IPS DF 6.9 (cell line): ENCODE results near the gene FAM174B.

Experiments
- DNase-seq: peaks from one replicate; pipeline ENCODE4 v3.0.0-alpha.2; 2013; ENCODE audit warnings: low read depth, low spot score
- H3K27ac ChIP-seq: one replicate; pipeline ENCODE4 v1.5.1; 2013; ENCODE audit warnings: low read length, control low read depth
- H3K27me3 ChIP-seq: 2 replicates; pipeline ENCODE4 v1.6.1; 2013; ENCODE audit warnings: mild to moderate bottlenecking, low read length; ENCODE audit not compliant: control insufficient read depth, insufficient read depth
- H3K36me3 ChIP-seq: 2 replicates; pipeline ENCODE4 v1.6.1; 2013; ENCODE audit warnings: low read length; ENCODE audit not compliant: control insufficient read depth, insufficient read depth
- H3K4me1 ChIP-seq: 2 replicates; pipeline ENCODE4 v1.6.1; 2013; ENCODE audit warnings: low read length; ENCODE audit not compliant: control insufficient read depth, insufficient read depth
- H3K4me3 ChIP-seq: 2 replicates; pipeline ENCODE4 v1.5.1; 2013; ENCODE audit warnings: mild to moderate bottlenecking, low read length
- H3K9me3 ChIP-seq: 2 replicates; pipeline ENCODE4 v1.6.1; 2013; ENCODE audit warnings: low read length, inconsistent platforms; ENCODE audit not compliant: control insufficient read depth, insufficient read depth
- WGBS: extraction: QIAGEN DNeasy Blood & Tissue Kit; methylation state at CpG from one replicate; pipeline ENCODE4 v1.1.7; 2013; ENCODE audit warnings: mixed read lengths, missing lambda C conversion rate; ENCODE audit not compliant: insufficient read length, insufficient coverage; 5-methylcytosine and 5-hydroxymethylcytosine counted together

The FAM174B gene

GRCh38 chr15:92653366-92653765, 2.2 kb downstream of the FAM174B start:
- no CpG with 5 or more reads among the region's 5 CpGs for WGBS
- H3K9me3 ChIP-seq, result no peaks in the 10 kb centered on the region
- H3K4me1 ChIP-seq, result peaks cover 10% of the 10 kb centered on the region
- no peak for DNase-seq
- H3K27ac ChIP-seq, result no peak overlapping the region
- H3K27me3 ChIP-seq, result peaks cover 1% of the 10 kb centered on the region
- H3K4me3 ChIP-seq, result no peak overlapping the region
- no peaks in the 10 kb centered on the region for H3K36me3 ChIP-seq

- H3K27me3 ChIP-seq, result peaks cover 1% of the 10 kb centered on the region
- no CpG with 5 or more reads among the region's 9 CpGs for WGBS
- peaks cover 12% of the 10 kb centered on the region for H3K4me1 ChIP-seq
- no peak for DNase-seq
- no peaks in the 10 kb centered on the region for H3K9me3 ChIP-seq
- H3K4me3 ChIP-seq, result no peak overlapping the region
- H3K27ac ChIP-seq, result no peak overlapping the region
- H3K36me3 ChIP-seq, result no peaks in the 10 kb centered on the region
Measured at GRCh38 chr15:92652576-92652966, 3.0 kb downstream of the FAM174B start.

GRCh38 chr15:92651877-92652575, 3.5 kb downstream of the FAM174B start:
- Histone ChIP-seq H3K9me3 (no peaks in the 10 kb centered on the region), H3K27me3 (peaks cover 1% of the 10 kb centered on the region), H3K36me3 (no peaks in the 10 kb centered on the region), H3K4me3 (no peak overlapping the region), H3K4me1 (peaks cover 15% of the 10 kb centered on the region), H3K27ac (no peak overlapping the region)
- DNase-seq, result no peak
- no CpG with 5 or more reads among the region's 10 CpGs for WGBS

DNA sequence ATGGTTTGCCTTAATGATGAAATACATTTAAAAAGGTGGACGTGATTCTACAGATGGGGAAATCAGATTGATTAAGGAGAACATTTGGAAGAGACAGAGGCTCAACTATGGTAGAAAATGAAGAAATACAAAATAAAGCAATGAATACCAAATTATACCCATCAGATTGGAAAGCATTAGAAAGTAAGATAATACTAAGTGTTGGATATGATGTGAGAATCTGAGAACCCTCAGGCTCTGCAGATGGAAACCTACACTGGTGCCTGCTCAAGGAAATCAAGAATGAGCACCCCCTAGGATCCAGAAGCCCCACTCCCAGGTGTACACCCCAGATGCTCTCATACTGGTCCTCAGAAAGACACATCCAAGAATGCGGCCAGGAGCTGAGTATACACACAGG, 4.6 kb downstream of the FAM174B start:
- no peaks in the 10 kb centered on the region for H3K36me3 ChIP-seq
- H3K9me3 ChIP-seq, result no peaks in the 10 kb centered on the region
- H3K27me3 ChIP-seq, result no peaks in the 10 kb centered on the region
- no CpG with 5 or more reads among the region's 2 CpGs for WGBS
- H3K4me1 ChIP-seq, result peaks cover 14% of the 10 kb centered on the region; the same call in 1 of the 2 replicates
- H3K27ac ChIP-seq, result no peak overlapping the region
- H3K4me3 ChIP-seq, result no peak overlapping the region
- DNase-seq, result no peak

DNA sequence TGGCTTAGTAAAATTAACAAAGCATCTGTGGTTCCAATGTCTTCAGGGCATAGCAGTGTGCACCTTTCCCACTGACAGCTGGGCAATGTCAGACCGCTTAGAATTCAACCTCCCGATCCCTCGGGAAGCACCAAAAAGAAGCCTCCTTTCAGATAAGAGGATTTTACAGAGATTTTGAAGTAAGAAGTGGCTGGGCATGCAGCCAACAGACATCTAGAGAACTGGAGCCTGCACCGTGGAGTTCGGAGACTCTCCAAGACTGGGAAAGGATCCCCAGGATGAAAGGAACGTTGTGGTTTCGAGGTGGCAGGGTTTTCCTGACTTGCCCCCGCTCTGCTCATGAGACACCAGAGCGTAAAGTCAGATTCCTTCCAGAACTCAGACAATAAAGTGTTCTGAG, 5.3 kb downstream of the FAM174B start:
- peaks cover 15% of the 10 kb centered on the region; the same call in 1 of the 2 replicates for H3K4me1 ChIP-seq
- WGBS, result no CpG with 5 or more reads among the region's 9 CpGs
- no peaks in the 10 kb centered on the region for H3K36me3 ChIP-seq
- DNase-seq, result no peak
- no peak overlapping the region for H3K27ac ChIP-seq
- no peak overlapping the region for H3K4me3 ChIP-seq
- no peaks in the 10 kb centered on the region for H3K27me3 ChIP-seq
- no peaks in the 10 kb centered on the region for H3K9me3 ChIP-seq

GRCh38 chr15:92648190-92648875, 7.2 kb downstream of the FAM174B start:
- Histone ChIP-seq H3K36me3 (no peaks in the 10 kb centered on the region), H3K27me3 (no peaks in the 10 kb centered on the region), H3K9me3 (no peaks in the 10 kb centered on the region), H3K27ac (no peak overlapping the region), H3K4me3 (no peak overlapping the region), H3K4me1 (peaks cover 12% of the 10 kb centered on the region; the same call in 1 of the 2 replicates)
- no CpG with 5 or more reads among the region's 8 CpGs for WGBS
- no peak for DNase-seq

GRCh38 chr15:92647467-92648163, 8.0 kb downstream of the FAM174B start:
- peaks cover 12% of the 10 kb centered on the region; the same call in 1 of the 2 replicates for H3K4me1 ChIP-seq

DNA sequence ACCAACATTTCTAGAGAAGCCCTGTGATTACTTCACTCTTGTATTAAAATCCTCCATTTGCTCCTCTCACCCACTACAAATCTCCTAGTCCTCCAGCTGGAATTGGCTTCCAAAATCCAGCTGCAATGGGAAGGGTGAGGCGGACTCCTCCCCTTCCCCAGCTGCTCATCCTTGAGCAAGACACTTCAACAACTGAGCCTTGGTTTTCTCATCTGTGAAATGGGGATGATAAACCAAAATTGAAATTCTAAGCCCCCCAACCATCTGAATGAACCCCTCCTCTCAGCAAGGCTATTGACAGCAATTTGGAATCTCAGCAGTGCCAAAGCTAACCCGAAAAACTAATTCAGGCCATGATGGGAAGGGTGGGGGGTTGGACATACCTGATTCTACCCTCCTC, 9.4 kb downstream of the FAM174B start:
- H3K4me3 ChIP-seq, result no peak overlapping the region
- no peaks in the 10 kb centered on the region for H3K36me3 ChIP-seq
- DNase-seq, result no peak
- peaks cover 10% of the 10 kb centered on the region; the same call in 1 of the 2 replicates for H3K4me1 ChIP-seq
- no CpG with 5 or more reads among the region's 2 CpGs for WGBS
- no peaks in the 10 kb centered on the region for H3K27me3 ChIP-seq
- no peaks in the 10 kb centered on the region for H3K9me3 ChIP-seq
- H3K27ac ChIP-seq, result no peak overlapping the region

More at GRCh38 chr15:92647467-92648163, 8.0 kb downstream of the FAM174B start:
- Histone ChIP-seq H3K27me3 (no peaks in the 10 kb centered on the region), H3K27ac (peak overlapping the region; percentile 85), H3K36me3 (no peaks in the 10 kb centered on the region), H3K4me3 (no peak overlapping the region), H3K9me3 (no peaks in the 10 kb centered on the region)
- peak; percentile 67 for DNase-seq
- no CpG with 5 or more reads among the region's 1 CpG for WGBS

DNA sequence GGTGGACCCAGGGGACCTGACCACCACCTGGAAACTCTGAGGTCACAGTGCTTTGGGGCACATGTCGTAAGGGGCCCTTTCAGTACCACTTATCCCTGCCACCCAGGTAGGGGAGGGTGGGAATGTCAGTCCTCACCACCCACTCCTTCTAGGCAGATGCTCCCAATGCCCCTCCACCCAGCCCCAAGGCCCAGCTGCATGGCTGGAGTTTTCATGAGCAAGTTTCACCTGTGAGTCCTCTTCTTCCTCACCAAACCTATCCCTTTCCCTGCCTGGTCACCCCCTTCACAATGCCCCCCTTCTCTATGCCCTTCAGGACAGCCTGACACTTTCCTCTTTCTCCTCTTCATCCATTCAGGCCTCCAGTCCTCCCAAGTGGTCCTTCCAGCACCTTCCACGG, 9.8 kb downstream of the FAM174B start:
- no CpG with 5 or more reads among the region's 2 CpGs for WGBS
- Histone ChIP-seq H3K4me3 (no peak overlapping the region), H3K4me1 (peaks cover 10% of the 10 kb centered on the region; the same call in 1 of the 2 replicates), H3K36me3 (no peaks in the 10 kb centered on the region), H3K27ac (no peak overlapping the region), H3K27me3 (no peaks in the 10 kb centered on the region), H3K9me3 (no peaks in the 10 kb centered on the region)
- no peak for DNase-seq

DNA sequence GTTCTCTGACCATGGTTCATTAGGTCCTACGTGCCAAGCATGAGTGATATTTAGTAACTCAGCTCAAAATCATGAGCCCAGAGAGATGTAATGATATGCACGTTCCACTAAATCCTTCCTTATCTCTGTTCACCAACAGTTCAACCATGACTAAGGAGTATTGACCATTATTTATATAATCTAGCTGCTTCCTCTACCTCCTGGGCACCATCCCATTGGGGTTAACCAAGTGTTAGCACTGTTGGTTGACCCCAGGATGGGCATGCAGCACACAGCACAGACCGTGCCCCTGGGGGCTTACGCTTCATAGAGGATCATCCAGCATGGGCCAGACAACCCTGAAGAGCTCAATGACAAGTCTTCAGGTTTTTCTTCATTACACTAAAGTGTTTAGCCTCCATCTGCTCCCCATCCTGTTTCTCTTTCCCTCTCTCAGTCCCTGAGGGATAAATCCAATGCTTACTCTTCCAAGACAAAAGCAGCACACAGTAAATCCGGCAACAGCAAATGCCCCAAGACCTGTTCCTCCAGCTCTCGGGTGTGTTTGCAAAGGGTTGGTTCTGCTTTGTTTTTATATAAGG, 10.4 kb downstream of the FAM174B start:
- no peaks in the 10 kb centered on the region for H3K27me3 ChIP-seq
- H3K9me3 ChIP-seq, result no peaks in the 10 kb centered on the region
- DNase-seq, result no peak
- H3K36me3 ChIP-seq, result no peaks in the 10 kb centered on the region
- no CpG with 5 or more reads among the region's 6 CpGs for WGBS
- H3K4me3 ChIP-seq, result no peak overlapping the region
- H3K27ac ChIP-seq, result no peak overlapping the region
- H3K4me1 ChIP-seq, result peaks cover 10% of the 10 kb centered on the region; the same call in 1 of the 2 replicates
